ENCODE measurements around the gene DRD2. TPM values are rescaled to one million over a fixed set of nuclear protein-coding genes. Genes with fewer than 3 reads are reported as not detected.
"Not testable (repeated sequence)": the region's sequence is repeated elsewhere in the genome, so short reads cannot be mapped to it uniquely, and the experiment has no call there.

DRD2 gene
- total RNA-seq, result not detected

DNA sequence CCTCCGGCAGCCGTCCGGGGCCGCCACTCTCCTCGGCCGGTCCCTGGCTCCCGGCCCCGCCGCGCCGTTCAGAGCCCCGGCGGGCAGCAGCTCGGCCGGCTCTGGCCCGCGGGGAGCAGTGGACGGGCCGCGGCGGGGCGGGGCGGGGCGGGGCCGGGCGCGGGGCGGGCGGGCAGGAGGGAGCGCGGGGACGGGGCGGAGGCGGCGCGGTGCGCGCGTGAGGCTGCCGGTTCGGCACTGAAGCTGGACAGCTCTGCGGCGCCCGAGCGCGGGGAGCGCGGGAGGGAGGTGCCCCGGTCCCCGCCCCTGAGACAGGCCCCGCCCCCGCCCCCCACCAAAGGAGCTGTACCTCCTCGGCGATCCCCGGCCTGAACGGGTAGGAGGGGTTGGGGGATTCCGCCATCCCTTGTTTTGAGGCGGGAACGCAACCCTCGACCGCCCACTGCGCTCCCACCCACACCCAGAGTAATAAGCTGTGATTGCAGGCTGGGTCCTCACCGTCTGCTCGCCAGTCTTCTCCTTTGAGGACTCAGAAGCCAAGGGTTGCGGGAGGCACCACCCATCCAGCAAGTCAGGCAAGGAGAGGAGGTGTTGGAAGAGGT lies at the start of gene DRD2:
DRD2 (minus strand) TSS at position 239 of the 602 bp plus-strand sequence. CDS start 50,747 bp downstream, outside the sequence.
- Mint-ChIP-seq H3K9me3 (no peaks in the 10 kb centered on the region), H3K4me1 (ENCODE audit: low read depth) (peaks cover 7% of the 10 kb centered on the region), H3K4me3 (no peak within 1 kb of the TSS), H3K27me3 (ENCODE audit: low read depth) (peaks cover 55% of the 10 kb centered on the region), H3K36me3 (ENCODE audit: low read depth) (no peaks in the 10 kb centered on the region), H3K27ac (no peak within 1 kb of the TSS)
- no peak for DNase-seq
- CTCF ChIA-PET, result no interaction called here
- intact Hi-C loops (cut with micrococcal nuclease), result no loop called here

DNA sequence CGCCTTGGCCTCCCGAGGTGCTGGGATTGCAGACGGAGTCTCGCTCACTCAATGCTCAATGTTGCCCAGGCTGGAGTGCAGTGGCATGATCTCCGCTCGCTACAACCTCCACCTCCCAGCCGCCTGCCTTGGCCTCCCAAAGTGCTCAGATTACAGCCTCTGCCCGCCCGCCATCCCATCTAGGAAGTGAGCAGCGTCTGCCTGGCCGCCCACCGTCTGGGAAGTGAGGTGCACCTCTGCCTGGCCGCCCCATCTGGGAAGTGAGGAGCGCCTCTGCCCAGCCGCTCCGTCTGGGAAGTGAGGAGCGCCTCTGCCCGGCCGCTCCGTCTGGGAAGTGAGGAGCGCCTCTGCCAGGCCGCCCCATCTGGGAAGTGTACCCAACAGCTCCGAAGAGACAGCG lies 48.7 kb upstream of the DRD2 start:
- intact Hi-C loops (cut with micrococcal nuclease); DNase-seq; H3K4me1 Mint-ChIP-seq (ENCODE audit: low read depth); H3K4me3 Mint-ChIP-seq; H3K27ac Mint-ChIP-seq; H3K36me3 Mint-ChIP-seq (ENCODE audit: low read depth); H3K9me3 Mint-ChIP-seq; CTCF ChIA-PET: not testable (repeated sequence)
- H3K27me3 Mint-ChIP-seq (ENCODE audit: low read depth), result peaks cover 16% of the 10 kb centered on the region

DNA sequence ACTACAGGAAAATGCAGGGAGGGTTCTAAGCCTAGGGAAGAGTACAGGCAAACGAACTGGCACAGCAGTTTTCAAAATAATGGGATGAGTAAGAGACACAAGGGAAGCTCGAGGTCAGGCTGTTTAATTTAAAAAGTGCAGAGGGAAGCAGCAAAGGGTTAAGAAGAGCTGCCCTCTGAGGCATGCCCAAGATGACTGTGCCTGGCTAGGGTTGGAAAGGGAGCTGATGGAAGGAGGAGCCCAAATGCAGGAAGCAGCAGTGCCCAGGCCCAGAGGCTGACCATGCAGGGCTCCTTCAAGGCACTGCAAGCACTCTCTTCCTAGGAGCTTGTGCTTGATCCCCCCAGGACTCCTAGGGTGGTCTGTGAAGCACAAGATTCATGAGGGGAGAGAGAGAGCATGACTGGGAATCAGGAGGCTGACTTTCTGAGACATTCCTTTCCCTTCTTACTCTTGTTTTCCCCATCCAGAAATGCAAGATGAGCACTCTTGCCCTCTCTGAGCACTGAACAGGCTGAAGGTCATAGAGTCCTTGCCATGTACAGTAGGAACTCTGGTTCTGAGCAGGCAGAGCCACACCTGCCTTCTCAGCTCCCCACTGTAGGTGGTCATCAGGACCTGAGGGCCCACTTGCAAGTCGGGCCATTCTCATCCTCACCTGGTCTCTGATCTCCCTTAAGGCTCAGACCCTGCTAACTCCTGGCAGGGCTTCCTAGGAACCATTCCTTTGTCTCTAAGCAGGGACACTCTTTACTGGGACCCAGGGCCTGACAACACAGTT lies 46.7 kb upstream of the DRD2 start:
- Mint-ChIP-seq H3K4me1 (ENCODE audit: low read depth) (no peaks in the 10 kb centered on the region), H3K36me3 (ENCODE audit: low read depth) (no peaks in the 10 kb centered on the region), H3K27ac (no peak overlapping the region), H3K9me3 (no peaks in the 10 kb centered on the region), H3K27me3 (ENCODE audit: low read depth) (peaks cover 16% of the 10 kb centered on the region), H3K4me3 (no peak overlapping the region)
- intact Hi-C loops (cut with micrococcal nuclease), result no loop called here
- CTCF ChIA-PET, result no interaction called here
- DNase-seq, result no peak

DNA sequence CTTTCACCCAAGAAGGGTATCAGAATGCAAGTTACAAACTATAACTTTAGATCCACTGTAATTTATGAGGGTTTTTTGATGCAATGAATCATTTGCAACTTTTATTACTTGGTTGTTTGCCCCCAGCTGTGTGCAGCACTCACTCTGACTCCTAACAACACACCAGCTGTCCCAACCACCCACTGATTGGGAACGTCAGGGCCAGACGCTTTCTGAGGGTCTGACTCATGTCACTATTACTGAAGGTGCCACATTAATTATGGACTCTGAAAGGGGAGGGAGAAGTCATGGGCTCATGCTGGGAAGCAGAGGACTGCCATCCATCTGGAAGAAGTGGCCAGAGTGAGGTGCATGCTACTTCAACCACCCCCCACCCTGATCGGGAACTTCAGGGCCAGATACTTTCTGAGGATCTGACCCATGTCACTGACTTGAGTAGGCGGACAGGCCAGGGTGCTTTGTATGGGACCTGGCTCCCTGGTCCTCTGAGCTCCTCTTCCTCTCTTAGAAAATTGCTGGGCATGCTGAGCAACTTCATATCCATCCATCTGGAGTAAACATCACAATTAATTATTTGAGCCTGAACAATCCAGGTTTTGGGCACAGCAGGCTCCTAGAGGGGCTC lies 44.9 kb upstream of the DRD2 start:
- H3K36me3 Mint-ChIP-seq (ENCODE audit: low read depth), result no peaks in the 10 kb centered on the region
- H3K4me1 Mint-ChIP-seq (ENCODE audit: low read depth), result no peaks in the 10 kb centered on the region
- no peak overlapping the region for H3K4me3 Mint-ChIP-seq
- no peaks in the 10 kb centered on the region for H3K9me3 Mint-ChIP-seq
- H3K27me3 Mint-ChIP-seq (ENCODE audit: low read depth), result peaks cover 14% of the 10 kb centered on the region
- H3K27ac Mint-ChIP-seq, result no peak overlapping the region
- intact Hi-C loops (cut with micrococcal nuclease), result no loop called here
- DNase-seq, result no peak
- CTCF ChIA-PET, result interaction anchor here (1.3 kb wide), 1 partner anchor 12 kb away, joined by 6 read pairs; no protein-coding TSS in a partner anchor

DNA sequence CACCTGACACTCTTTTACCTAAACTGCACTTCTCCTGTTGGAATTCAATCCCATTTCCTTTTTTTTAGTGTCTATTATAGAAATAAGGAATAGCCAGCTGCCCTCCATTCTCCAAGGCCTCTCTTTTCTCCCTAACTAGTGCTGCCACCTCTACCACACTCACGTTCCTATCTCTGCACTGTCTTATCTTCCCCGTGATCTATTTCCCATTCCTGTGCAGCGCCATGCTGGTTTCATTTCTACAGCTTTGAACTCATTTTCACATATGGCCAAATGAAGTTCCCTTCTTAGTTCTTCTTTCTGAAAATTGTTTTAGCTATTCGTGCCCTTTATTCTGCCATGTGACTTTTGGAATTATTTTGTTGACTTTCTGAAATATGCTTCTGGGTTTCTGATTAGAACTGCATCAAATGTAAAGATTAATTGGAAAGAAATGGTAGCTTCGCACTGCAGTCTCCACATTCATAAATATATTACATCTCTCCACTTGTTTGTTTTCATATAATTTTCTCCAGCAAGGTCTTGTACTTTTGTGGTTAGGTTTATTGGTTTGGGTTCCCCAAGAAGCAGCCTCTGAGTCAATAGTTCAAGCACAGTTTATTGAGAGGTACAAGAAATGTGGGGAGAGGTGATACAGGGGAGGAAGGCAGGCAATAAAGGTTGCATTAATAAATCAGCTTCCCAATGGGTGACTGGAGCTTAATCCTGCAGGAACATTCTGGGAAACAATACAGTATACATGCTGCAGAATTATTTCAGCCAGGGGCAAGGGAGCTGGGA lies 43.7 kb upstream of the DRD2 start:
- CTCF ChIA-PET, result interaction anchor here (1.3 kb wide), 1 partner anchor 13 kb away, joined by 6 read pairs; no protein-coding TSS in a partner anchor

GRCh38 chr11:113517361-113517760 lies 42.2 kb upstream of the DRD2 start:
- no peaks in the 10 kb centered on the region for H3K9me3 Mint-ChIP-seq
- no peaks in the 10 kb centered on the region for H3K36me3 Mint-ChIP-seq (ENCODE audit: low read depth)
- intact Hi-C loops (cut with micrococcal nuclease), result no loop called here
- peaks cover 13% of the 10 kb centered on the region for H3K27me3 Mint-ChIP-seq (ENCODE audit: low read depth)
- CTCF ChIA-PET, result no interaction called here
- H3K27ac Mint-ChIP-seq, result no peak overlapping the region
- DNase-seq, result no peak
- no peaks in the 10 kb centered on the region for H3K4me1 Mint-ChIP-seq (ENCODE audit: low read depth)
- no peak overlapping the region for H3K4me3 Mint-ChIP-seq

More for the DNA sequence above, 43.7 kb upstream of the DRD2 start:
- Mint-ChIP-seq H3K27me3 (ENCODE audit: low read depth) (peaks cover 15% of the 10 kb centered on the region), H3K27ac (no peak overlapping the region), H3K4me1 (ENCODE audit: low read depth) (no peaks in the 10 kb centered on the region), H3K9me3 (no peaks in the 10 kb centered on the region), H3K4me3 (no peak overlapping the region), H3K36me3 (ENCODE audit: low read depth) (no peaks in the 10 kb centered on the region)
- DNase-seq, result no peak
- intact Hi-C loops (cut with micrococcal nuclease), result no loop called here

GRCh38 chr11:113514856-113515255 lies 39.7 kb upstream of the DRD2 start:
- no peak for DNase-seq
- H3K4me3 Mint-ChIP-seq, result no peak overlapping the region
- H3K27ac Mint-ChIP-seq, result no peak overlapping the region
- H3K27me3 Mint-ChIP-seq (ENCODE audit: low read depth), result peaks cover 12% of the 10 kb centered on the region
- H3K9me3 Mint-ChIP-seq, result no peaks in the 10 kb centered on the region
- H3K4me1 Mint-ChIP-seq (ENCODE audit: low read depth), result no peaks in the 10 kb centered on the region
- H3K36me3 Mint-ChIP-seq (ENCODE audit: low read depth), result no peaks in the 10 kb centered on the region
- CTCF ChIA-PET, result no interaction called here
- intact Hi-C loops (cut with micrococcal nuclease), result no loop called here

DNA sequence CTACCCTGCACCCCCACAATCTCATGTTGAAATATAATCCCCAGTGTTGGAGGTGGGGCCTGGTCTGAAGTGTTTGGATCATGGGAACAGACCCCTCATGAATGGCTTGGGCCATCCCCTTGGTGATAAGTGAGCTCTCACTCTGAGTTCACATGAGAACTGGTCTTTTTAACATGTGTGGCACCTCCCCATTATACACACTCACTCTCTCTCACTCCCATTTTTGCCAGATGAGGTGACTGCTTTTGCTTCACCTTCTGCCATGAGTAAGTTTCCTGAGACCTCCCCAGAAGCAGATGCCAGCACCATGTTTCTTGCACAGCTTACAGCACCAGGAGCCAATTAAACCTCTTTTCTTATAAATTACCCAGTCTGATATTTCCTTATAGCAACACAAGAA lies 32.1 kb upstream of the DRD2 start:
- intact Hi-C loops (cut with micrococcal nuclease), result no loop called here
- H3K27me3 Mint-ChIP-seq (ENCODE audit: low read depth), result peaks cover 26% of the 10 kb centered on the region
- H3K9me3 Mint-ChIP-seq, result no peaks in the 10 kb centered on the region
- no peaks in the 10 kb centered on the region for H3K4me1 Mint-ChIP-seq (ENCODE audit: low read depth)
- CTCF ChIA-PET, result no interaction called here
- no peak for DNase-seq
- no peak overlapping the region for H3K27ac Mint-ChIP-seq
- H3K36me3 Mint-ChIP-seq (ENCODE audit: low read depth), result no peaks in the 10 kb centered on the region
- no peak overlapping the region for H3K4me3 Mint-ChIP-seq

GRCh38 chr11:113506893-113507292 lies 31.7 kb upstream of the DRD2 start:
- no peaks in the 10 kb centered on the region for H3K9me3 Mint-ChIP-seq
- CTCF ChIA-PET, result no interaction called here
- no peaks in the 10 kb centered on the region for H3K4me1 Mint-ChIP-seq (ENCODE audit: low read depth)
- no peak overlapping the region for H3K27ac Mint-ChIP-seq
- intact Hi-C loops (cut with micrococcal nuclease), result no loop called here
- peaks cover 26% of the 10 kb centered on the region for H3K27me3 Mint-ChIP-seq (ENCODE audit: low read depth)
- no peaks in the 10 kb centered on the region for H3K36me3 Mint-ChIP-seq (ENCODE audit: low read depth)
- no peak overlapping the region for H3K4me3 Mint-ChIP-seq
- DNase-seq, result no peak

DNA sequence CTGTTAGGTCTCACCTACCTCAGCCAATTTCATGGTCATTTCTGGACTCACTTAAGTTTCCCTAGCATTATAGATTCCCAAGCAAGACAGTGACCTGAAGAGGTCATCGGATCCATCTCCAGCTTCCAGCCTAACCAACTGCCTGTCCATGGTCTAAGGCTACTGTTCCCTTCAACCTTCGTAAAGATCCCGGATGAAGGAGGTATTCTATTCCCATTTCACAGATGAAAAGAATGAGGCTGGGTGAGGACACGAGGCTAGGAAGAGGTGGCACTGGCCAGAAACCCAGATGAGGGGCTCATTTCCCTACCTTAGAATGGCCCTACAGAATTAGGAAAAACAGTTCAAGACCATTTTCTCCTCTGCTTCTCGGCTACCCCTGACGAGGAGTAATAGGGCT lies 31.3 kb upstream of the DRD2 start:
- Mint-ChIP-seq H3K4me1 (ENCODE audit: low read depth) (no peaks in the 10 kb centered on the region), H3K4me3 (no peak overlapping the region), H3K27me3 (ENCODE audit: low read depth) (peaks cover 24% of the 10 kb centered on the region), H3K27ac (no peak overlapping the region), H3K36me3 (ENCODE audit: low read depth) (no peaks in the 10 kb centered on the region), H3K9me3 (no peaks in the 10 kb centered on the region)
- intact Hi-C loops (cut with micrococcal nuclease), result no loop called here
- CTCF ChIA-PET, result no interaction called here
- DNase-seq, result no peak

- Mint-ChIP-seq H3K4me1 (ENCODE audit: low read depth) (no peaks in the 10 kb centered on the region), H3K36me3 (ENCODE audit: low read depth) (no peaks in the 10 kb centered on the region), H3K27me3 (ENCODE audit: low read depth) (peaks cover 23% of the 10 kb centered on the region), H3K27ac (no peak overlapping the region), H3K9me3 (no peaks in the 10 kb centered on the region), H3K4me3 (no peak overlapping the region)
- no peak for DNase-seq
- intact Hi-C loops (cut with micrococcal nuclease), result no loop called here
- CTCF ChIA-PET, result no interaction called here
These were observed 30.6 kb upstream of the DRD2 start for GRCh38 chr11:113505541-113506375.

DNA sequence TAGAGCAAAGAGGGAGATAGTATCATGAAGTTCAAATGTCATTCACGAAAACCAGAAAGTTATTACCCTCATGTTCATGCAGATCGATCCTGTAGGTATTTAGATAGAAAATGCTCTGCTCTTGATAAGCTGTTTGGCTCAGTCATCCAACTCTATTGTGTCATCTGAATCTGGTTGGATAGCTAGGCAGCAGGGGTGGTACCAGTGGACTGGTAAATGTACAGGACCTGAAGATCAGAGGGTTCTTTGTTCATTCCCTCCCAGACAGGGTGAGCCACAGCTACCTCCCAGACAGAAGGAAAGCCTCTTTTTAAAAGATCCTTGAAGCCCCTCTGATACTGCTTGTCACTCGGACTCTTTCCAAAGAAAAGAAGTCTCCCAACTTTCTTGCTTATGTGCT lies 29.8 kb upstream of the DRD2 start:
- no peaks in the 10 kb centered on the region for H3K4me1 Mint-ChIP-seq (ENCODE audit: low read depth)

More for the DNA sequence above, 29.8 kb upstream of the DRD2 start:
- DNase-seq, result no peak
- Mint-ChIP-seq H3K27ac (no peak overlapping the region), H3K27me3 (ENCODE audit: low read depth) (peaks cover 19% of the 10 kb centered on the region), H3K36me3 (ENCODE audit: low read depth) (no peaks in the 10 kb centered on the region), H3K4me3 (no peak overlapping the region), H3K9me3 (no peaks in the 10 kb centered on the region)
- intact Hi-C loops (cut with micrococcal nuclease), result no loop called here
- CTCF ChIA-PET, result no interaction called here
